Neural cell (in vitro differentiated cells): ENCODE measurements around the gene C16orf54.

Experiments used
- CTCF ChIP-seq: fragments of 450-650 bp; IDR thresholded peaks from 2 replicates; pipeline ENCODE4 v1.5.1; 2014; ENCODE audit warnings: antibody characterized with exemption, mild to moderate bottlenecking, moderate library complexity; ENCODE audit not compliant: poor library complexity, severe bottlenecking
- EZH2 ChIP-seq: fragments of 200-600, 300-800 bp; shearing (Covaris generic), sonication (generic); IDR thresholded peaks from 2 replicates; pipeline ENCODE4 v1.6.1; 2014; ENCODE audit warnings: antibody characterized with exemption, low read length, borderline replicate concordance, mild to moderate bottlenecking; ENCODE audit not compliant: insufficient read depth, poor library complexity, severe bottlenecking
- POLR2AphosphoS5 ChIP-seq: IDR thresholded peaks from 2 replicates; pipeline ENCODE4 v1.6.1; 2012
- REST ChIP-seq: IDR thresholded peaks from 2 replicates; pipeline ENCODE4 v1.6.1; 2012; ENCODE audit warnings: borderline replicate concordance

- TF ChIP-seq CTCF (no peak), EZH2 (no peak), REST (no peak), POLR2AphosphoS5 (no peak)
Measured at GRCh38 chr16:29736764-29737163, 9.0 kb downstream of the C16orf54 start.
